Stimulated activated CD4-positive, alpha-beta T cell treated with anti-CD3 and anti-CD28 coated beads, Interleukin-4, amount 100 ng/mL, for 1 hour (primary cell): ENCODE results near the gene C1QTNF12.

Experiments used
- DNase-seq: peaks from one replicate; pipeline ENCODE4 v3.0.0-alpha.2; 2020

The C1QTNF12 gene

DNA sequence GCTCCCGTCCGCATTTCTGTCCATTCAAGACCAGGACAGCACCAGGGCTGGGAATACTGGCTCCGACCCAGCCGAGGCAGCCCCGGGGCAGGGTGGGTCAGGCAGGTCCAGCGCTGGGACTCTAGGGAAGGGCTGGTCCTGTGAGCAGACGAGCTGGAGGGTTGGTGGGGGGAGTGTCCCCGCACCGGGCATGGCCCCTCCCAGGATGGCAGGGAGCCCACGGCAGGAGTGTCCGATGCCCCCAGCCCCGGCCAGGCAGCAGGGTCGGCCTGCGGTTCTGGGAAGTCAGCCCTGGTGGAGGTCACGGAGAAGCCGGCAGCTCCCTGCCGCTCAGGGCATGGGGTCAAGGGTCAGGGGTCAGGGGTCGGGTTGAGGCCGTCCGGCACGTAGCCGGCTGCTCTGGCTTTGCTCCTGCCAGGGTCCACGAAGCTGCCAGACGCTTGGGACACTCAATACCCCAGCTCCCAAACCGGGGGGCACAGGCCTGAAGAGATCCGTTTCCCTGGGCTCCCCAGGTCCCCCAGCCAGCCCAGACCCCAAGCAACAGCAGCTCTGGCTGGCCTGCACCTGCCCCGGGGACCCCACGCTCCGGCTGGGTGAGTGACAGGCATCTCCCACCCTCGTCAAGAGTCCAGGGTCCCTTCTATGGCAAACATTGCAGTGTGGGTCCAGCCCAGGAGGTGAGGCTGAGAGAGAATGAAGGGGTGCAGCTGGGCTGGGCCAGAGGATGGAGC lies 6.7 kb downstream of the C1QTNF12 start:
- DNase-seq: no peak

DNA sequence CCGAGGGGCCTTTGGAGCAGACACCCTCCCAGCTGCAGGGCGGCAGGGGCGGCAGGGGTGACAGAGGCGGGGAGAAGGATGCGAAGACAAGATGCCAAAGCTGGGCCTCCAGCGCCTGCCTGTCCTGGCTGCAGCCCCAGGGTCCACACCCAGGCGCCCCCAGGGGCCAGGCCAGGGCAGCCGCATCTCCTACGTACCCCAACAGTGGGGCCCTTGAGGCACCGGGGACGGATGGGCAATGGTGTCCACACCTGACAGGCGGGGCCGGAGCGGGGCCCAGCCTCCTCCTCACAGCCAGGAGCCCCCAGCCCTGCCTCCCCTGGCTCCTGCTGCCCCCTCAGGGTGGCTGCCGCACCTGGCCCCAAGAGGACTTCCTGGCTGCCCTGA lies 7.3 kb downstream of the C1QTNF12 start:
- no peak for DNase-seq

DNA sequence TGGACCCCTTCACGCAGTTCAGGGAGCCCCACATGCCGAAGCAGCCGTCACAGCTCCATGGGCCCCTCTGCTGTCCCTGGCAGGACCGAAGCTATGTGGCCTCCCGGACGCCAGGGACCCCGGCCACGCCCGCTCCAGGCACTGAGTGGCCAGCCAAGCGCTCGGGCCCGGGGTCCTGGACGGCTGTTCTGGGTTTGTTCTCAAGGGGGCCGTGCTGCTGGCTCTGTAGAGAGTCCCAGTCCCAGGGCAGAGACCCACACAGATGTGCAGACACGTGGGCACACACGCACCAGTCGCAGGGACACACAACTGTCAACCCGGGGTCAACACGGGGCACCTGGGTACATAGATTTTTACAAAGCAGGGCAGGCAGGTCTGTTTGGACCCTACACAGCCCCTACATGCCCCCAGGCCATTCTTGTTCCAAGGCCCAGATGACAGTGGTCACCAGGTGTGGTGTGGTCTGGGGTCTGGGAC lies 7.8 kb downstream of the C1QTNF12 start:
- DNase-seq: no peak

DNA sequence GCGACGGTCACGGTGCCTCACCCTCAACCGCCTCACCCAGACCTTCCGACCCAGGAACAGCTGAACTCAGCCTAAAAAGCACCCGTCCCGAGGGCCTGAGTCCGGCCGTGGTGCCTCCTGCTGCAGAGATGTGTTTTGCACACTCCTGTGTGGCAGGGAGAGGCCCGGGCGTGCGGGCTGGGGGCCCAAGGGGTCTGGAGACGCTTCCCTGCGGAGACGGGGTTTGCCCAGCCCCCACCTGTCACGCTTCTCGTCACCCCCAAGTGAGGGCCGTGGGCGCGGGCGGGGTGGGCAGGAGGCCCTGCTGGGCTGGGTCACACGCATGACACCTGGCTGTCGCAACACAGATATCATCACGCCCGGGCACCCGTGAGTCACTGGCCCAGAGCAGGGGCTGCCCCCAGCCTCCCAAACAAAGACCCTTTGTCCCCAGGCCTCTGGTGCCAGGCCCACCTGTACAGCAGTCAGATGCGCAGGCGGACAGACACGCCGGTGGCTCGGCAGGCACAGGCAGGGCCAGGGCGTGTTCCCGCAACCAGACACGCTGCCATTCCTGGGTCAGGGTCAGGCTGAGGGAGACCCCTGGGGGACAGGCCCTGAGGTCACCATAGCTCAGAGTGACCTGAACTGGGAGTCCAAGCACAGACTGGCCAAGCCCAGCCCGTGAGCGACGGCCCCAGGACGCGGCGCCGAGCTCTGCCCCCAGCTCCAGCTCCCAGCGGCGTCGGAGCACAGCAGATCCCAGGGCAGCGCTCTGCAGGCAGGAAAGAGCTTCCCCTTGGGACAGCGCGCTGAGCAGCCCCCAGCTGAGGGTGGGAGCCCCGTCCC lies 8.4 kb downstream of the C1QTNF12 start:
- no peak for DNase-seq

DNA sequence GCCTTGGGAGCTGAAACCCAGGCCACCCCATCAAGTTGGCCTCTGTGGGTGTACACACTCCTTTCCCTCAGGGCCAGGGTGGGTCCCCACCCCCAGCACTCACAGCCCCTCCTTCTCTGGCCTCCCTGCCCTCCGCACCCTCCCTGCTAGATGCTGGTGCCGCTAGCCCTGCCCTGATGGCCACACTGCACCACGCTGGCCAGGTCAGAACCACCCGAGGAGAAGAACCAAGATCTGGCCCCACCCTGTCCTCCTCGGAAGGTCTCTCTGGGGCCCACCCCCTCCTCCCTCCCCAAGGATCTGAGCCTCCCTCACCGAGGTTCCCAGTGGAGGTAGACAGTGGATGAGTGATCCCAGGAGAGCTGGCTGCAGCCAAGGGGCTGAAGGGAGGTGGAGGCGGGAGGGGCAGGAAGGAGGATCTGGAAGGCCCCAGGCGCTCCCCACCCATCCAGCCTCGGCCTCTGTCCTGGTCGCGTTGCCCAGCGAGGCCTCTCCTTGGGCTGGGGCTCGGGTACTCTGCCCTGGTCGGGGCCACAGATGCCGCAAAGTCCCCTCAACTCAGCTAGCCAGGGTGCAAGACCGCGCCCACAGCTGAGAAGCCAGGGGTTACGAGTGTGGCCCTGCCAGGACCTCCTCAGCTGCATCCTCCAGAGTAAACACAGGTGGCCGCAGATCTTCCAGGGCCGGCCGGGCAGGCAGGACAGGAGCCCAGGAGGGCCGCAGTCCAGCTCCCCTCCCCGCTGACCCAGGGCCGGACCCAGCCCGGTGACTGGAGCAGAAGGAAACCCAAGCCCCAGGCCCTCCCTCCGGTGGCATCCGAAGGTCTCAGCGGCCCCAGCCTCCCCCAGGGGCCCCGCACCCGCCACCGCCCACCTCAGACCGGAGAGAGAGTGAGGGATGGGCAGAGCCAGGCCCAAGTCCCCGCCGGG lies 9.3 kb downstream of the C1QTNF12 start:
- no peak for DNase-seq

DNA sequence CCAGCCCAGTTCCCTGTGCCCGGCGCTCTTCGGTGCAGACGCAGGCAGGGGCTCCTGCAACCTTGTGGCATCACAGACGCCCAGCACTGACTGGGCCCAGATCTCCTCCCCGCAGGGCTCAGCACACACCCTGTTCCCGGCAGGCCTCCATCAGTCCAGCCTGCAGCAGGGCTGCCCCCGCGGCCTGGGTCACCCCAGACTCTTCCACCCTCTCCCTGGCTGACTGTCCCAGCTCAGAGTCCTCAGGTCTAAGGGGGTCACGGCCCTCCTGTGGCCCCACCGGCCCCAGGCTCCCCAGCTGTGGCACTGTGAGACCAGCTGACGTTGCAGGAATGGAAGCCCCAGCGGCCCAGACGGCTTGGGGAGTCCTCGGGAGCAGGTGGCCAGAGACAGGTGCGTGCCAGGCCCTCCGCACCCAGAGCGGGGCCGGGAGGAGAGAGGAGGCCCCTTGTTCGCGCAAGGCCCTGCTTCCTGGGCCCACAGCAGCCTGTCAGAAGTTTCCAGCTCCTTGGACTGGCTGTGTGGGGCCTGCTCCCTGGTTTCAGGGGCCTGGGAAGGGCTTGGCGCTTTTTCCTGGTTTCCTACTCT lies 10.3 kb downstream of the C1QTNF12 start:
- DNase-seq: no peak

DNA sequence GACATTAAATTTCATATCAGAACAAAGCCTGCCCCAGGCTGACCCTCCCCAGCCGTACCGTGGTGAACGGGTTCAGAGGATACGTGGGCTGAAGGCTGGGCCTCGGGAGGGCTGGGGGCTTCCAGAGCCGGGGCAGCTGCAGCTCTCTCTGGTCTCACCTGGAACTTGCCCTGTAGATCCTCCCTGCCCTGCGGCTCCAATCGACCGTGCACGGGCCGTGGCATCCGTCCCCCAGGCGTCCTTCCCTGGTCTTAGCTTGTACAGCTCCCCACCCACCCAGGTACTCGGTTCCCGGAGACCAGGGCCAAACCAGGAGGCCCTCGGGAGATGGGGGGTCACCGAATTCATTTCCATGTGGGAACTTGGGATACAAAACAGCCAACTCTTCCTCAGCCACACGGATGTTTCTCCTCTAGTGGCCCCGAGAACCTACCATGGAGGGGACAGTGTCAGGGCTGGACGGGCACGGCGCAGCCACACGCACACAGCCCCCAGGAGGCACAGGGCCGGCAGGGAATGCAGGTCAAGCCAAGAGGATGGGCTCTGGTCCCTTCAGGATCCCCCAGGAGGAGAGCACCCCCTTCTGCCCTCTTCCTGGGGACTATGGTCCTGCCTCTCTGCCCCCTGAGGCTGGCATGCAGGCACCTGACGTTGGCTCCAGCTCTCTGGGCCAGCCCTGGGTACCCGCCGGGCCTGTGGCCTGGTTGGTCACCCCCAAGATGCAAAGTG lies 11.3 kb downstream of the C1QTNF12 start:
- DNase-seq: no peak

DNA sequence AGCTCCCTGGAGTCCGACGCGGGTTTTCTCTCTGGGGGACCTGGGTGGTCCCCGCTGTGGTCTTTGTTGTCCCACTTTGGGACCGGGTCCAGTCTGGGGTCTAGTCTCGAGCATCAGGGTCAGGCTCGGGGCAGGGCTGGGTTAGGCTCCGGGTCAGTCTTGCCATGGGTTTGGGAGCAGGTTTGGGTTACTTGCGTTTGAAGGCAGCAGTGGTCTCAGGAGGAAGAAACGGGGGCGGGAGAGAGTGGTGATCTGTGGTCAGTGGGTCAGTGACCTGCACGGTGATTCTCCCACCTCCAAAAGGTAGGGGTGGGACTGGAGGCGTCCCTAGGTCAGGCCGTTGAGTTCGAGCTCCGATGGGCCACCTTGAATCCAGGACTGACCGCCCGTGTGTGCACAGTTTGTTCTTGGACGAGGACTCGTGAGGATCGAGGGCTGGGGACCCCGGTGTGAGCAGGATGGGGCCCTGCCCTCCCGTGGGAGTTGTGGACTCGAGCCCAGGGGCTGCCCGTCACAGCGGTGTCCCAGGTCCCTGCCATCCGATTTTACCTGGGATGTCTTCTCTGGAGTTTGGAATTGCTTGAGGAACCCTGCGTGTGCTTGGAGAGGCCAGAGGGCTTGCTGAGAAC lies 12.2 kb downstream of the C1QTNF12 start:
- DNase-seq: no peak

DNA sequence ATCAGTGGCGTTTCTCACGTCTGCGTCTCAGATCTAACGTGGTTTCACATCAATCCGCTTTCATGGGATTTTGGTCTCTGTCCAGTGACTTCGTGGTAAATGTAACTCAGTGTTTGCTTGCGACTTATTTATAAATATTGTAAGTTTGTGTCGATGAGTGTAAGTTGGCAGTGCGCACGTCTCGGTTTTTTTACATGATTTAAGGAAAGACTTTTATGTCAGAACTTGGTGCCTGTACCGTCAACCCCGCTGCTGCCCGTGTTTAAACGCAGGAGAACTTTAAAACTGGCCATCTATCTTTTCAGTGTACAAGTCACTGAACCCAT lies 13.0 kb downstream of the C1QTNF12 start:
- DNase-seq: no peak

DNA sequence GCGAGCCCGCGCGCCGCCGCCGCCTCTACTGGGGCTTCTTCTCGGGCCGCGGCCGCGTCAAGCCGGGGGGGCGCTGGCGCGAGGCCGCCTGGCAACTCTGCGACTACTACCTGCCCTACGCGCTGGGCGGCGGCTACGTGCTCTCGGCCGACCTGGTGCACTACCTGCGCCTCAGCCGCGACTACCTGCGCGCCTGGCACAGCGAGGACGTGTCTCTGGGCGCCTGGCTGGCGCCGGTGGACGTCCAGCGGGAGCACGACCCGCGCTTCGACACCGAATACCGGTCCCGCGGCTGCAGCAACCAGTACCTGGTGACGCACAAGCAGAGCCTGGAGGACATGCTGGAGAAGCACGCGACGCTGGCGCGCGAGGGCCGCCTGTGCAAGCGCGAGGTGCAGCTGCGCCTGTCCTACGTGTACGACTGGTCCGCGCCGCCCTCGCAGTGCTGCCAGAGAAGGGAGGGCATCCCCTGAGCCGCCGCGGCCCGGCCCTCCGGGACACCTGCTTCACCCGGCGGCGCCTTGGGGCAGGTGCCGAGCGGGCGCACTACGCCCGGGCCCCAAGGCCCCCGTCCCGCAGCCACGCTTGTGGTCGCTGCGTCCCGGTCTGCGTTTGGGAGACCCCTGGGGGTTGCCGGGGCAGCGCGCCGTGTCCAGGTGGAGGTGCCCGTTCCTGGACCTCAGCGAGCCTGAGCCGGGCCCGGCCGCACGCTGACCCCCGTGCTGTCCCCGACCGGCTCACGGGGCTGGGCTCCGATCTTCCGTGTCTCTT lies 13.5 kb downstream of the C1QTNF12 start:
- DNase-seq: no peak

DNA sequence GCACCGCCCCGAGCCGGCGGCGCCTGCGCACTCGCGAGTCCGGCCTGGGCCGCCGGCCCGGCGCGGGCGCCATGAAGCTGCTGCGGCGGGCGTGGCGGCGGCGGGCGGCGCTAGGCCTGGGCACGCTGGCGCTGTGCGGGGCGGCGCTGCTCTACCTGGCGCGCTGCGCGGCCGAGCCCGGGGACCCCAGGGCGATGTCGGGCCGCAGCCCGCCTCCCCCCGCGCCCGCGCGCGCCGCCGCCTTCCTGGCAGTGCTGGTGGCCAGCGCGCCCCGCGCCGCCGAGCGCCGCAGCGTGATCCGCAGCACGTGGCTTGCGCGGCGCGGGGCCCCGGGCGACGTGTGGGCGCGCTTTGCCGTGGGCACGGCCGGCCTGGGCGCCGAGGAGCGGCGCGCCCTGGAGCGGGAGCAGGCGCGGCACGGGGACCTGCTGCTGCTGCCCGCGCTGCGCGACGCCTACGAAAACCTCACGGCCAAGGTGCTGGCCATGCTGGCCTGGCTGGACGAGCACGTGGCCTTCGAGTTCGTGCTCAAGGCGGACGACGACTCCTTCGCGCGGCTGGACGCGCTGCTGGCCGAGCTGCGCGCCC lies 14.2 kb downstream of the C1QTNF12 start, which contains the start of gene B3GALT6:
Gene B3GALT6 (plus strand): TSS at position 30 of the 588 bp plus-strand sequence. CDS start 42 bp downstream, at position 72.
- DNase-seq: no peak

DNA sequence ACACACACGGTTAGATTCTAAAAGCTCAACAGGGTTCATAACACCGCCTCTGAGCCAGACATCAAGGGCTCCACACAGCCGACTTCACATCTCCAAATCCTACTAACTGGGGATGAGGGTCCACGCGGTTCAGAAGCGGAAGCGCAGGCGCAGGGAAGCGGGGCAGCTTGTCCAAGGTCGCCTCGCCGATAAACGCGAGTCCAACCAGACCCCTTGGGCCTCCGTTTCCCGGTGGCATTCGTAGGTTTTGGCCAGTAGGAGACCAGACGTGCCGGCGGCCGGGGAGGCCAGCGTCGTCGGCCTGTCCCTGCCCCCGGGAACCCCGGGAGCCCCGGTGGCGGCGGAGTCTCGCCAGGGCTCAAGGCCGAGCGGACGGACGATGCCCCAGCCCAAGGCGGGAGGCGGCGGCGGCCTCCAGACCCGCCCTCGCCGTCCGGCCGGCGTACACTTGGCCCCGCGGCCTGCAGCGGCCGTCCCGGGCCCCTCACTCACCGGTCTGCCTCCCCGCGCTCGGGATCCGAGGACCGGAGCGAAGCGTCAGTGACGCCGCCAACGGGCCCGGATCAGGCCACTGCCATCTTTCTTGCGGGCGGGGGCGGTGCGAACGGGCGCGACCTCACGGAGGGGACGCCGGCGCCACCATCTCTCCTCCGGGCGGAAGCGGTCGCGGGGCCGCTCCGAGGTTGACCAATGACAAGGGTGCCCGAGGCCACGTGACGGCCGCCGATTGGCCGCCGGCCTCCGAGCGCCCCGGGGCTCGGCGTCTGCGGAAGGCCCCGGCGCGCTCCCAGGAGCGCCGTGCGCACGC lies 14.9 kb downstream of the C1QTNF12 start, which contains the start of gene SDF4:
Gene SDF4 (minus strand): TSS at position 602 of the 808 bp plus-strand sequence. CDS start 3,229 bp downstream, outside the sequence.
- peak; percentile 97 for DNase-seq

DNA sequence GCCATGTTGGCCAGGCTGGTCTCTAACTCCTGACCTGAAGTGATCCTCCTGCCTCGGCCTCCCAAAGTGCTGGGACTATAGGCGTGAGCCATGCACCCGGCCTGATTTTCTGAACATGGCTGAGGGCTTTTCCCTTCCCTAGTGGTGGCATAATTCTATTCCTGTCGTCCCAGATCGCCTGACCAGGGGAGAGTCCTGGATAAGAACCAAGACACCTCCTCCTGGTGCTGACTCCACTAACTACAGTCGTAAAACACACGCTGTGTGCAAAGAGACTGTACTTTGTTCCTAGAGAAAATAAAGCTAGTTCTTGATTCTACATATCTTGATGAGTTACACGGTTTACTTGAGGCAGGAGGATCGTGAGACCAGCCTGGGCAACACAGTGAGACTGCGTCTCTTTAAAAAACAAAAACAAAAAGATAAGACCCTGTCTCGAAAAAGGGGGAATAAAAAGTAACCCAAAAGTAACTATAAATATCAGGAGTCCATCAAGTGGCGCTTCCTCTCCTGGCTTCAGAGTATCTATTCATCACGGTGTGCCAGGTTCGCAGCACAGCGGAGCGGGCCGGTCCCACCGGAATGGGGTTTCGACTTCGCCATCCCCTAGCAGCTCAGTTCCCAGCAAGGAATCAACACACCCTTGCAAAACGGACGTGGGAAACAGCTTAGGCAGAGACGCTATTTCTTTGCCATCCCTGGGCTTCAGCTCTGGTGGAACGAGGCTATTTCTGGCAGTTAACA lies 15.7 kb downstream of the C1QTNF12 start:
- DNase-seq: no peak

DNA sequence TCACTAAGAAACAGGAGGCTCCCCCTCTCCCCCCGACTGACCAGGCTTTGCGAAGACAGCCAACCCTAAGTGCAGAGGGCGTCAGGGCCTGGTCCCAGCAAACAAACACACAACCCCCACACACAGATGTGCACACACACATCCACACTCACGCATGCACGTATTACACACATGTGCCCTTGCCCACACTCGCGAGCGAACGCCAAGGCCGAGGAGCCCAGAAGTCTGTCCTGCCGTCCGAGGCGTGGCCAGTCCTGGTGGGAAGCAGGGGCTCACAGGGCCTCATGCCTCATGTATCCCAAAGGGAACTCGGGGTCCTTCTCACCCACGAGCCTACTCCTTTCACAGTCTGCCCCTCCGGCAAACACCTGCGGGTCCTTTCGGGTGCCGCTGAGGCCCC lies 16.8 kb downstream of the C1QTNF12 start:
- no peak for DNase-seq

DNA sequence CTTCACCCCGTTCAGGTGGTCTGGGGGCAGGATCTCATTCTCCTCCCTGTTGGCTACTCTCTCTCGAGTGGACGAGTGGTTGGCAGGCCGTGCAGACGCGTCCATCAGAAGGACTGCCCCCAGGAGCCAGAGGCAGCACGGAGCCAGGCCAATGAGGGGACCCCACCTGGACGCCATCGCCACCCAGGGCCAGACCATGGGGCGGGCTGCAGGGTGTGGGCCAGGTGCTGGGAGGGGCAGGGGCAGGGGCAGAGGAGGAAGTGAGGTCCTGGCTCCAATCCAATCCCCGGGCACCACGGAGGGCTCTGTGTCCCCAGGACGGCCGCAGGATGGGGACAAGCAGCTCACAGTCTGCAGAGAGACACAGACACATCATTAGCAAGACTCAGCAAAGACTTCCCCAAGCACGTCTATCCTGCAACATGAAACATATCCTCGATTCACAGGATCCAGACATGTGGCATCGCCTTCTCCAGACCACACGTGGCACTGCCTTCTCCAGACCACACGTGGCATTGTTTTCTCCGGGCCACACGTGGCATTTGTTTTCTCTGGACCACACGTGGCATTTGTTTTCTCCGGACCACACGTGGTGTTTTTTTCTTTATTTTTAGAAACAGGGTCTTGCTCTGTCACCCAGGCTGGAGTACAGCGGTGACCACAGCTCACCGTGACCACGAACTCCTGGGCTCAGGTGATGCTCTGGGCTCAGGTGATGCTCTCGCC lies 17.8 kb downstream of the C1QTNF12 start:
- DNase-seq: no peak

DNA sequence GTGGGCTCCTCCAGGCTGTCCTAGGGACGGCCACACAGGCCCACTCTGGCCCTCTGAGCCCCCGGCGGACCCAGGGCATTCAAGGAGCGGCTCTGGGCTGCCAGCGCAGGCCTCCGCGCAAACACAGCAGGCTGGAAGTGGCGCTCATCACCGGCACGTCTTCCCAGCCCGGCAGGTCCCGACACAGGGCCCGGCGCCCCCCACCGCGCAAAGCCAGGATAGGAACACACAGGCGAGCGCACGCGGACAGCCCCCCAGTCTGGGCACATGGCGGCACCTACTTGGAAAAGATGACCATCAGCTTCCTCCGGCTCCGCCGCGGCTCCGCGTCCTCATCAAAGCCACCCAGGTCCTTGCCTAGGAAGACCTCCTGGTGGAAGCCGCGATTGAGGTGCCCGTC lies 18.3 kb downstream of the C1QTNF12 start:
- no peak for DNase-seq

DNA sequence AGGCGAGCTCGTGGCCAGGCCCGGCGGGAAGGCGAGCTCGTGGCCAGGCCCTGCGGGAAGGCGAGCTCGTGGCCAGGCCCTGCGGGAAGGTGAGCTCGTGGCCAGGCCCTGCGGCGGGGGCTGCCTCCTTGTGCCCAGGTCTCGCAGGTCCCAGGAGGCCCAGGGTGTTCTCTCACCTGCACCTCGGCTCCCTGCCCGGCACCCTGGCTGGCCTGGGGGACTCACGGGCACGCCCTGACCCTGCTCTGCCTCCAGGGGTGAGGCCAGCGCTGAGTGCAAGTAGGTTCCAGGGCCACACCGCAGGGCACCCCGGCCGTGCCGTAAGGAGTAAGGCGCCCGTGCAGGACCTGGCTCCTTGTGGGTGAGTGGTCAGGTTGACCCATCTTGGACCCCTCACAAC lies 19.1 kb downstream of the C1QTNF12 start:
- no peak for DNase-seq
